Parietal lobe (tissue), 1 donor: ENCODE measurements around the gene DUSP23. TPM values are rescaled to one million over a fixed set of nuclear protein-coding genes. Genes with fewer than 3 reads are reported as not detected.

Experiments
- total RNA-seq: library from RNA; depleted of rRNA; stranded (reverse); fragments of >200 nt; gene quantifications from one replicate; pipeline ENCODE4 v1.2.3, GENCODE V29; 2014

DUSP23 gene
- total RNA-seq = 16.0 TPM

DNA sequence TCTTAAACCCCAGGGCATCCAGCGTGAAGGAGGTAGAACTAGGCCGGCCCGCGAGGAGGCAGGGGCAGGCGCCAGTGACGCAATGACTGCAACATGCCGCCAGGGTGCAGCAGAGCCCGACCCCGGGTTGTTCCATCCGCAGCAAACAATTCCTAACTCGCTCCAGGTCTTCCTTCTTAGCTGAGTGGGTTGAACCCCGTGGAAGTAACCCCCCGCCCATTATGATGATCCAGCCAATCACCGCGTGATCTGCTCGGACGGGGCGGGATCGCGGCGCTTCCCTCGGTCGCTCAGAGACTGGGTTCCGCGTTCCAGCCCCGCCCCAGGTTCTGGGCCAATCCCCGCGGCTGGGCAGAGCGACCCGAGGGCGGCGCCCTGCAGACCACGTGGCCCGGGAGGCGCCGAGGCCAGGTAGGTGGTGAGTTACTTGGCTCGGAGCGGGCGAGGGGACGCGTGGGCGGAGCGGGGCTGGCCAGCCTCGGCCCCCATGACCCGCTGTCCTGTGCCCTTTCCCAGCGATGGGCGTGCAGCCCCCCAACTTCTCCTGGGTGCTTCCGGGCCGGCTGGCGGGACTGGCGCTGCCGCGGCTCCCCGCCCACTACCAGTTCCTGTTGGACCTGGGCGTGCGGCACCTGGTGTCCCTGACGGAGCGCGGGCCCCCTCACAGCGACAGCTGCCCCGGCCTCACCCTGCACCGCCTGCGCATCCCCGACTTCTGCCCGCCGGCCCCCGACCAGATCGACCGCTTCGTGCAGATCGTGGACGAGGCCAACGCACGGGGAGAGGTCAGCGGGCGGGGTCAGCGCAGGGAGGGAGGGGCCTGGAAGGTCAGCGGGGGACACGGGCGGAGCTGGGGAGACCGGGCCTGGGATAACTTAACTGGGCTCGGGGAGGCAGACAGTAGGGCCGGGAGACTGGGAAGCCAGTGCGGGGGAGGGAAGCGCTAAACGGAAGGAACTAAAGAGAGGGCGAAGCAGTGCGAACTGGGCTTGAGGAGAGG, at the start of gene DUSP23:
TSS of gene DUSP23 (plus strand) at position 380 of the 1,000 bp plus-strand sequence. CDS start at position 519, 139 bp downstream.

GRCh38 chr1:159802111-159802510, 21.3 kb downstream of the DUSP23 start, which contains the start of gene FCRL6:
FCRL6 (plus strand) TSS chr1:159802360; CDS start chr1:159802425, 65 bp downstream.

DNA sequence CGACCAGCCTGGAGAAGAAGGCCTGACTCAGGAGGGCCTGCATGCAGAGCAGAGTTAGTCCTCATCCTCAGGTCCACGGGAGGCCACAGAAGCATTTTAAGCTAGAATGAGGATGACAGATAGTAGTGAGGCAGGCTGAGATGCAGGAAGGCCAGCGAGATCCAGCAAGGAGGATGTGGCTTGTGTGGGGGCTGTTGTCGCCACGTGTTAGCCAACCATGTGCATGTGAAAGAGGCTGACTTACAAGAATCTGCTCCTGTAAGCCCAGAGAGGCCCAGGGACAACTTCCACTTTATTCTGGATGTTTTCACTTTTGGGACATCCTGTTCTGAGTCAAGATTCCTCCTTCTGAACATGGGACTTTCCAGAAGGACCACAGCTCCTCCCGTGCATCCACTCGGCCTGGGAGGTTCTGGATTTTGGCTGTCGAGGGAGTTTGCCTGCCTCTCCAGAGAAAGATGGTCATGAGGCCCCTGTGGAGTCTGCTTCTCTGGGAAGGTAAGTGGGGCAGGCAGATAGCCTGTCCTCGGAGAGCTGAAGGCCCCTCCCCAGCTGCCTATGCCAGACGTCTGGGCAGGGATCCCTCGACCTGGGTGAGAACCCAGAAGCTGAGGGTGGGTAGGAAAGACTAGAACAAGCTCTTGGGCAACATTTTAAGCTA, 45.8 kb downstream of the DUSP23 start, which contains the start of gene SLAMF8:
TSS of gene SLAMF8 (plus strand) at position 433 of the 661 bp plus-strand sequence. CDS start at position 459, 26 bp downstream.

Other genes starting within 250 kb of the DUSP23 start
- gene OR10J5, start 245.0 kb upstream of the DUSP23 start, total RNA-seq = not detected
- gene APCS, start 193.1 kb upstream of the DUSP23 start, total RNA-seq = not detected
- gene CRP, start 66.4 kb upstream of the DUSP23 start, total RNA-seq = not detected
- gene FCRL6, start 21.4 kb downstream of the DUSP23 start, total RNA-seq = not detected
- gene SLAMF8, start 45.9 kb downstream of the DUSP23 start, total RNA-seq = not detected
- gene VSIG8, start 81.7 kb downstream of the DUSP23 start, total RNA-seq = 0.31 TPM
- 0.63 TPM for gene CFAP45, start 119.2 kb downstream of the DUSP23 start, total RNA-seq
- 16.9 TPM for gene TAGLN2, start 144.5 kb downstream of the DUSP23 start, total RNA-seq
- gene IGSF9, start 164.7 kb downstream of the DUSP23 start, total RNA-seq = 10.6 TPM
- gene SLAMF9, start 173.3 kb downstream of the DUSP23 start, total RNA-seq = not detected